AG10803 (cell line): ENCODE measurements around the gene AQP12B.
"Not testable (repeated sequence)": the region's sequence is repeated elsewhere in the genome, so short reads cannot be mapped to it uniquely, and the experiment has no call there.

ENCODE experiments used
- DNase-seq: peaks from one replicate; pipeline ENCODE4 v3.0.0; 2010; ENCODE audit warnings: low read depth
- H3K4me3 ChIP-seq: 2 replicates; pipeline ENCODE4 v1.5.1; 2011; ENCODE audit warnings: mild to moderate bottlenecking, low read length, control low read depth
- CTCF ChIP-seq: conservative IDR thresholded peaks from 2 replicates; pipeline ENCODE4 v1.5.1; 2011; ENCODE audit warnings: mild to moderate bottlenecking, low read length, control low read depth, inconsistent platforms

AQP12B gene

DNA sequence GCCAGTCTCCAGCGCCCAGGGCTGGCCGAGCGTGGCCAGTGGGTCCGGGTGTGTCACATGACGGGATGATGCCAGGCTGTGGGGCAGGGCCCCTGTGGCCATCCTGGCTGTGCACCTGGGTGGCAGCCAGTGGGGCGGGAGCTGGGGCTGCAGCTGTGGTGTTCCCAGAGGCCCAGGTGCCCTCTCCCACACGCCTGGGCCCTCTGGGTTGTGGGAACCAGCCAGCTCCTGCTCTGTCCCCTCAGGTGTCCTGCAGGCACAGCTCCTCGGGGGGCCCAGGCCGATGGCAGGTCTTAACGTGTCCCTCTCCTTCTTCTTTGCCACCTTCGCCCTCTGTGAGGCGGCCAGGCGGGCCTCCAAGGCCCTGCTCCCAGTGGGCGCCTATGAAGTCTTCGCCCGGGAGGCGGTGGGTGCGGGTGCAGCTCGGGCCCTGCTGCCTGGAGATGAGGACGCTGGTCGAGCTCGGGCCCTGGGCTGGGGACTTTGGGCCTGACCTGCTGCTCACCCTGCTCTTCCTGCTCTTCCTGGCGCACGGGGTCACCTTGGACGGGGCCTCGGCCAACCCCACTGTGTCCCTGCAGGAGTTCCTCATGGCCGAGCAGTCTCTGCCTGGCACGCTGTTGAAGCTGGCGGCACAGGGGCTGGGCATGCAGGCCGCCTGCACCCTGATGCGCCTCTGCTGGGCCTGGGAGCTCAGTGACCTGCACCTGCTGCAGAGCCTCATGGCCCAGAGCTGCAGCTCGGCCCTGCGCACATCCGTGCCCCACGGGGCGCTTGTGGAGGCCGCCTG is 9.1 kb upstream of the AQP12B start, which contains the start of gene AQP12A:
Gene AQP12A, plus strand, starts transcription at position 236 of the 790 bp plus-strand sequence. Its CDS starts 48 bp downstream, at position 284.
- not testable (repeated sequence) for DNase-seq, H3K4me3 ChIP-seq

GRCh38 chr2:240691075-240691427 is 8.4 kb upstream of the AQP12B start:
- not testable (repeated sequence) for H3K4me3 ChIP-seq, DNase-seq

DNA sequence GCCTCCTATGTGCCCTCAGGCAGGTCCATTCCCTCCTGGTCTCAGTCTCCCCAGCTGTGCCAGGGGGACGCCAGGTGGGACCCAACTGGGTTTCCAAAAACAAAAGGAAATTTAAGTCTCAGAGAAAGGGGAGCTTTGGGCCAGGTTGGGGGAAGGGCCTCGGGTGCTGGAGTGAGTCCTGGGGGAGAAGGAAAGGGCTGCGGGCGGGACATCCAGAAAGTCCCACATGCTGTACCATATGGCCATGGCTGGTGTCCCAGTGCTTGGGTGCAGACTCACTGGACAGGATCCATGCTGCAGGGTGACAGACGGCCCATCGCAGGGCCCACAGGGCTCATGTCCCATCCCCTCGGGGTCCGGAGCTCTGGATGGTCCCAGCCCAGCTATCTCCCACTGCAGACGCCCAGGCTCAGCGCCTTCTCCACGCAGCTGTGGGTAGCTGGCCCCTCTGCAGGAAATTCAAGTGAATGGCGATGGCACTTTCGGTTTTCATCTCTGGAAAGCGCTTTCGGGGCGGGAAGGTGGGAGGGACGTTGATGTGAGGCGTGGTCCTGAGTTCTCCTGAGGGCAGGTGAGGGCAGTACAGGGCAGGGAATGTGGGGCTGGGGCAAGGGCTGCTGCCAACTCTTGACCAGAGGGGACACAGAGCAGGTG is 7.9 kb upstream of the AQP12B start:
- H3K4me3 ChIP-seq, DNase-seq: not testable (repeated sequence)

- no peak for DNase-seq
- H3K4me3 ChIP-seq = no peak overlapping the region
- no peak for TF ChIP-seq CTCF
Observed at GRCh38 chr2:240689975-240690374, 7.3 kb upstream of the AQP12B start.

GRCh38 chr2:240688553-240688919 is 5.9 kb upstream of the AQP12B start:
- DNase-seq = no peak
- TF ChIP-seq CTCF = no peak
- H3K4me3 ChIP-seq = no peak overlapping the region

DNA sequence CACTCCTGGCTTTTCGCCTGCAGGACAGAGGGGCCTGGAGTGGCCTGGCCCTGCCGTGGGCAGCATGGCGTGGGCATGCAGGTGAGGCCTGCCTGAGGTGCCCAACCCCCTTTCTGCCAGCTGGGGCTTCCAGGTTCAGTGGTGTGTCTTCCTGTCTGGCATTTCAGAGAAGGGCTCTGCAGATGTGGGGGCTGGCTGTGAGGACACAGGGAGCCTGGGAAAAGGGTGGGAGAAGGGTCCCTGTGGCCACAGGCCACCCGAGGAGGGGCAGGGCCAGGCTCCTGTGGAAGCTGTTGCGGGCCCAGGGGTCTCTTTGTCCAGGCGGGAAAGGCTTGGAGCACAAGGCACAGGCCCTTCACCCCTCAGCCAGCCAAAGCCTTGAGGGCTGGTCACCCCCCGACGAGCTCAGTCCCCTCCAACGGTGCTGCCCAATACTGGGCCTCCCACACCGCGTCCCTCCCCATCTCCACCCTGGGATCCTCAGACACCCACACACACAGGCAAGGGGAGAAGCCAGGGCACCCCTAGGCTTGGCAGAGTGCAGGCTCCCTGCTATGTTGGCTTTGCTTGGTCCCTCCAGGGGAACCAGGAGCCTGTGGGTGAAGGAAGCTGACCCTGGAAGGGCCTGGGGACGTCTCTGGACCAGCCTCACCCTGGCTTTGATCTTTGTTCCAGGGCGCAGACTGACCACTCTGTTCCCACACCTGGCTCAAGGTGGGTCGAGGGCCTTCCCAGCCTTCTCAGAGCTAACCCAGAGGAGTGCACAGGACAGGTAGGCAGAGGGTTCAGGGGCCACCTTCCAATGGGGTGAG is 5.3 kb upstream of the AQP12B start:
- H3K4me3 ChIP-seq = no peak overlapping the region
- DNase-seq = no peak
- no peak for TF ChIP-seq CTCF

DNA sequence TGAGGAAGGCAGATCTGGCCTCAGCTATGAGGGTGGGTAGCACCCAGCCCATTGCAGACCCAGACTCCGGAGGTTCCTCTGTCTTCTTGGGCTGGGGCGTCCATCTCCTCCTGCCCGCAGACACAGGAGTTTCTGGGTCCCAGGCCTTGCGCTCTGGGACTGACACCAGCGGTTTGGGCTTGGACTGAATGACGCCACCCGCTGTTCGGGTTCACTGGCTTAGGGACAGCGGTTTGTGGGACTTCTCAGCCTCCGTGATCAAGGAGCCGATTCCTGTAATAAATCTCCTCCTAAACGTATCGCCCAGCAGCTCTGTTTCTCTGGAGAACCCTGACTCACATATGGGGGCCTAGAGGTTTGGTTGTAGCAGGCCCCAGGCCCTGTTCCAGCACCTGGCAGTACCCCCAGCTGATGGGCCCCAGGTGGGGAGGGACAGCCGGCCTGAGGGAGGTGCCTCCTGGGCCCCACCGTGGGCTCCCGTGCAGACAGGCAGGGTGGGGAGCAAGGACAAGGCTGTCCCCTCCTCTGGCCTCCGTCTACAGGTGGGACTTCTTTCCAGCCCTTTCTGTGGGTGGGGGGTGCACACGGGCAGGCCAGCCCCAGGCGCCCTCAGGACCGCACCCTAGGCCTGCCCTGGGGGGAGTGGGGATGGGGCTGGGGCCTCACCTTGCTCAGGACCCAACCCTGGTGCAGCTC is 4.5 kb upstream of the AQP12B start:
- no peak for DNase-seq
- no peak for TF ChIP-seq CTCF
- no peak overlapping the region for H3K4me3 ChIP-seq

DNA sequence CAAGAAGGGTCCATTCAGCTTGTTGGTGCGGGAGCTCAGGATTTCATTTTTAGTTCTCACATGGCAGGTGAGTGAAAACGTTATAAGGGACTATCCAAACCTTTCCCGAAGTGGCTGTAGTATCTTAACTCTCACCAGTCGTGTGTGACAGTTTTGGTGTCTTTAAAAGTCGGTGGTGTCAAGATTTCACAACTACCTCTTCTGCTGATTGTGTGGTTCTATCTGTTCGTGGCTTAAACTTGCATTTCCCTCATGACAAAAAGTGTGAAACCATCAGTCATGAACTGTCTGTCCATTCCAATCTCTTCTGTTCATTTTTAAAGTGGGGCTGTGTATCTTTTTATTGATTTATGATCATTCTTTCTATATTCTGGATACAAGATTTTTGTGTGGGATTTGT is 3.8 kb upstream of the AQP12B start:
- no peak for TF ChIP-seq CTCF
- no peak overlapping the region for H3K4me3 ChIP-seq
- DNase-seq = no peak
